OCI-LY7 (cell line): ENCODE measurements around the gene CCL13.

Experiments used
- EZH2phosphoT487 ChIP-seq: fragments of 200-600 bp; sonication (generic); IDR thresholded peaks from 2 replicates; pipeline ENCODE4 v1.6.1; 2018; ENCODE audit warnings: low read depth, borderline replicate concordance, mild to moderate bottlenecking, mixed run types, antibody characterized with exemption, low read length, moderate library complexity, mixed read lengths
- TF ChIP-seq, protein P1 (sequence below): fragments of 200-600 bp; sonication (generic); conservative IDR thresholded peaks from 2 replicates; pipeline ENCODE4 v1.5.1; 2014; ENCODE audit warnings: mild to moderate bottlenecking, antibody characterized with exemption, low read length, moderate library complexity, mixed read lengths

GRCh38 chr17:34387566-34387965, 31.3 kb downstream of the CCL13 start:
- TF ChIP-seq, protein P1, sequence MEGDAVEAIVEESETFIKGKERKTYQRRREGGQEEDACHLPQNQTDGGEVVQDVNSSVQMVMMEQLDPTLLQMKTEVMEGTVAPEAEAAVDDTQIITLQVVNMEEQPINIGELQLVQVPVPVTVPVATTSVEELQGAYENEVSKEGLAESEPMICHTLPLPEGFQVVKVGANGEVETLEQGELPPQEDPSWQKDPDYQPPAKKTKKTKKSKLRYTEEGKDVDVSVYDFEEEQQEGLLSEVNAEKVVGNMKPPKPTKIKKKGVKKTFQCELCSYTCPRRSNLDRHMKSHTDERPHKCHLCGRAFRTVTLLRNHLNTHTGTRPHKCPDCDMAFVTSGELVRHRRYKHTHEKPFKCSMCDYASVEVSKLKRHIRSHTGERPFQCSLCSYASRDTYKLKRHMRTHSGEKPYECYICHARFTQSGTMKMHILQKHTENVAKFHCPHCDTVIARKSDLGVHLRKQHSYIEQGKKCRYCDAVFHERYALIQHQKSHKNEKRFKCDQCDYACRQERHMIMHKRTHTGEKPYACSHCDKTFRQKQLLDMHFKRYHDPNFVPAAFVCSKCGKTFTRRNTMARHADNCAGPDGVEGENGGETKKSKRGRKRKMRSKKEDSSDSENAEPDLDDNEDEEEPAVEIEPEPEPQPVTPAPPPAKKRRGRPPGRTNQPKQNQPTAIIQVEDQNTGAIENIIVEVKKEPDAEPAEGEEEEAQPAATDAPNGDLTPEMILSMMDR, result no peak
- TF ChIP-seq EZH2phosphoT487, result no peak
